ENCODE measurements around the gene SUPT20H. TPM values are rescaled to one million over a fixed set of nuclear protein-coding genes. Genes with fewer than 3 reads are reported as not detected.

The SUPT20H gene
- total and polyA plus RNA-seq, 5 donors = 20.0 to 32.2 (median 30.0) TPM

- no peak for DNase-seq
- H3K9me3 ChIP-seq (ENCODE audit: control insufficient read depth, low read length) = no peaks in the 10 kb centered on the region
- H3K27me3 ChIP-seq (ENCODE audit: control insufficient read depth, insufficient read depth) = no peaks in the 10 kb centered on the region
- no peak overlapping the region for H3K27ac ChIP-seq (ENCODE audit: low read length)
- no peak overlapping the region for H3K4me3 ChIP-seq (ENCODE audit: low read length)
- intact Hi-C loops (cut with DNase I) = no loop called here
- H3K4me1 ChIP-seq (ENCODE audit: control insufficient read depth, insufficient read depth, low read length) = no peaks in the 10 kb centered on the region
- ATAC-seq = no peak
- WGBS = 91% methylated on average over 5 of the region's 5 CpGs
Measured at GRCh38 chr13:37009692-37010091, 49.8 kb downstream of the SUPT20H start.

- Histone ChIP-seq H3K27ac (ENCODE audit: low read length) (no peak overlapping the region), H3K27me3 (ENCODE audit: control insufficient read depth, insufficient read depth) (no peaks in the 10 kb centered on the region), H3K4me3 (ENCODE audit: low read length) (no peak overlapping the region), H3K4me1 (ENCODE audit: control insufficient read depth, insufficient read depth, low read length) (no peaks in the 10 kb centered on the region), H3K9me3 (ENCODE audit: control insufficient read depth, low read length) (no peaks in the 10 kb centered on the region)
- ATAC-seq (no peak), DNase-seq (no peak)
- WGBS = 38% methylated on average over 3 of the region's 3 CpGs
- intact Hi-C loops (cut with DNase I) = no loop called here
Measured at GRCh38 chr13:37001921-37002250, 57.6 kb downstream of the SUPT20H start.

DNA sequence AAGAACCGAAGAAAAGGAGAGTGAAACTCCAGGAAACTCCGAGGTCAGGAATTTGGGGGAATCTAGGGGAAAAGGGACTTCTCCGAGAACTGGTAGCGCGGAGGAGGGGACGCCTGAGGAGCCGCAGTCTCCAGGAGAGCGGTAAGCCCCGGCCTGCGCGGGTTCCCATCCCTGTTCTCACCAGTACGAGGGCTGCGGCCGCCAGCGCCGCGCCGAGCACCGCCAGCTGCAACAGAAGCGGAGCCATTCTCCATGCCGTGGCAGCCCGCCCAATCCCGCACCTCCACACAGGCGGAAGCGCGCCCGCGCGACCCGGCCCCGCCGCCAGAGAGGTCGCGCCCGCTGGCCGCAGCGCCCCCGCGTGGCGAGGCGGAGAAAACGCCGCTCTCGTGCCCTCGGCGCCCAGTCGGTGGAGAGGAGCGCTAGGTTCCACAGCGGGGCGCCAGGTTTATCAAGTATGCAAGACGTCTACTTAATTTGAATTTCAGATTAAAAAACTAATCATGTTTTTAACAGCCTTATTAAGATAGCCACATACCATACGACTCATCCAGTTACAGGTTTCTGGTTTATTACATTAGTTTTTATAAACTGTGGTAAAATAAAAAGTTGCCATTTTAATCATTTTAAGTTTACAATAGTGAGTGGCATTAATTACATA, 60.3 kb downstream of the SUPT20H start, which contains the start of gene ALG5:
TSS of gene ALG5 (minus strand) at position 287 of the 661 bp plus-strand sequence. CDS start at position 247, 40 bp downstream.
- Histone ChIP-seq H3K27ac (ENCODE audit: low read length) (peak within 1 kb of the TSS; percentile 97), H3K4me3 (ENCODE audit: low read length) (peak within 1 kb of the TSS; percentile 93), H3K9me3 (ENCODE audit: control insufficient read depth, low read length) (no peaks in the 10 kb centered on the region), H3K27me3 (ENCODE audit: control insufficient read depth, insufficient read depth) (no peaks in the 10 kb centered on the region), H3K4me1 (ENCODE audit: control insufficient read depth, insufficient read depth, low read length) (no peaks in the 10 kb centered on the region)
- ATAC-seq = peak; percentile 89 to 92
- DNase-seq = peak; percentile 92 to 97 (median 96)
- under 1% methylated on average over 52 of the region's 52 CpGs for WGBS
- intact Hi-C loops (cut with DNase I) = no loop called here

DNA sequence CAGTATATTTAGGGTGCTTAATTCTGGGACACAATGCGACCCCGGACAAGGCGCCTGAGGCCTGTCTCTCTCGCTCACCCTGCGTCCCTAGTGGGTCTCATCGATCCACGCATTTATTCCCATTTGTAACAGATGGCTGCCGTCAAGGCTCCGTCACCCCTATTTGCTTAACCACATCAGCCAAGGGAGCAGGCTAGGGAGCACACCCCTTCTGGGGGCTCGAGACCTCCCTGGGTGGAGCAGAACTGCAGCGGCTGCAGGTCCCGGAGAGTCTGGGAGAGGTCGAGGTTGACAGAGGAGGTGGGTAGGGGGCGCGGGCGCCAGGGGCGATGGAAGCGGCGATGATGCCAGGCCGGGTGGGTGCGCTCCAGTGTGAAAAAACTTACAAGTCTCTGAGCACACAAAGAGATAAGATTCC, 60.9 kb downstream of the SUPT20H start:
- Histone ChIP-seq H3K9me3 (ENCODE audit: control insufficient read depth, low read length) (no peaks in the 10 kb centered on the region), H3K4me3 (ENCODE audit: low read length) (peak overlapping the region; percentile 93), H3K27me3 (ENCODE audit: control insufficient read depth, insufficient read depth) (no peaks in the 10 kb centered on the region), H3K4me1 (ENCODE audit: control insufficient read depth, insufficient read depth, low read length) (no peaks in the 10 kb centered on the region), H3K27ac (ENCODE audit: low read length) (peak overlapping the region; percentile 49)
- WGBS = under 1% methylated on average over 21 of the region's 21 CpGs
- ATAC-seq (peak; percentile 8 to 13), DNase-seq (peak; percentile 38 to 72 (median 63))
- intact Hi-C loops (cut with DNase I) = no loop called here

DNA sequence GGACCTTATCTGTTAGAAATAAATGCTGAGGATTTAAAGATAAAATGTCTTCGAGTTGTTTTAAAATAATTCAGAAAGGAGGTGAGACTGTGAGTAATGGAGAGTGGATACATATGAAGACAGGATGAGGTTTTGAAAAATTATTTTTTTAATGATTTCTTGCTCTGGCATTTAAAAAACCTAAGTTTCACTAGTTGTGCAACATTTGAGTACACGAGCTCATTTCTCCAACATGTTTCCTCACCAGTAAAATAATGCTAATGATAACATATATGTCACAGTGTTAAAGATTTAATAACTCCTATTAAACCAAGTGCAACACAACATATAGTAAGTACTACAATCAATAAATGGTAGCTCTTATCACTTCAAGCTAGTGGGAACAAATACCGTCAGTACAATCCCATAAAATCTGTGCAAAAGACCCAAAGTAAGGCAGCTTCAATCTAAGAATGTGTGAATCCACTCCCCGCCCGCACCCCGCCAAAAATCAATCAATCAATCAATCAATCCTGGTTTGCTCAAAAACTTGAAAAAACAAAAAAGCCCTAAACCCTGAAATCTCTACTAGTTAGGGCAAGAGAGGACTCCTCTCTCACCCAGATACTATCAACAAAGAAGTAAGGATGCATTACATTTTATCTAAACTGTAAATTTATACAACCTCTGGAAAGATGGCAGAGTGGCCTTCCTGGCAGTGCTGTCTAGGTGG, 61.6 kb downstream of the SUPT20H start:
- intact Hi-C loops (cut with DNase I) = no loop called here
- WGBS = 64% methylated on average over 6 of the region's 6 CpGs

DNA sequence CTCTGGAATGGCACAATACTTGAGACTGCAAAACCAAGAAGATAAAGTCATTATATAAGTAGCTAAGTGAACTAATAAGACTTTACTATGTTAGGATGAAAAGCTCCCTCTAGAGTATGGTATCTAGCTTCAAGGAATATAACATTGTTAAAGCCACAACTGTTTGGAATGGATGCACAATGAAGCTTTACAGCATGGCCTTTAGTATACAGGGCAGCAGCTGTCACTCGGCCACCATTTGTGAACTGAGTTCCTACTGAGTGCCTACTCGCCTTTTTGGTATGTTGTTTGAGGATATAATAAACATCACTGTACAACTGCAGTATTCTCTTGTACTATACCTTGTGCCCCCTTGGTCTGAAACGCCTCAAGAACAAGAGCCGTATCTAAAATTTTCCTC, 67.1 kb downstream of the SUPT20H start:
- H3K27me3 ChIP-seq (ENCODE audit: control insufficient read depth, insufficient read depth) = no peaks in the 10 kb centered on the region
- WGBS = 93% methylated on average over 4 of the region's 4 CpGs
- intact Hi-C loops (cut with DNase I) = no loop called here
- H3K4me3 ChIP-seq (ENCODE audit: low read length) = no peak overlapping the region
- no peaks in the 10 kb centered on the region for H3K4me1 ChIP-seq (ENCODE audit: control insufficient read depth, insufficient read depth, low read length)
- ATAC-seq (no peak), DNase-seq (no peak)
- no peak overlapping the region for H3K27ac ChIP-seq (ENCODE audit: low read length)
- H3K9me3 ChIP-seq (ENCODE audit: control insufficient read depth, low read length) = no peaks in the 10 kb centered on the region

More for the DNA sequence above, 61.6 kb downstream of the SUPT20H start:
- Histone ChIP-seq H3K4me1 (ENCODE audit: control insufficient read depth, insufficient read depth, low read length) (no peaks in the 10 kb centered on the region), H3K27ac (ENCODE audit: low read length) (peak overlapping the region; percentile 17), H3K4me3 (ENCODE audit: low read length) (peak overlapping the region; percentile 93), H3K9me3 (ENCODE audit: control insufficient read depth, low read length) (no peaks in the 10 kb centered on the region), H3K27me3 (ENCODE audit: control insufficient read depth, insufficient read depth) (no peaks in the 10 kb centered on the region)
- DNase-seq (no peak), ATAC-seq (no peak)

DNA sequence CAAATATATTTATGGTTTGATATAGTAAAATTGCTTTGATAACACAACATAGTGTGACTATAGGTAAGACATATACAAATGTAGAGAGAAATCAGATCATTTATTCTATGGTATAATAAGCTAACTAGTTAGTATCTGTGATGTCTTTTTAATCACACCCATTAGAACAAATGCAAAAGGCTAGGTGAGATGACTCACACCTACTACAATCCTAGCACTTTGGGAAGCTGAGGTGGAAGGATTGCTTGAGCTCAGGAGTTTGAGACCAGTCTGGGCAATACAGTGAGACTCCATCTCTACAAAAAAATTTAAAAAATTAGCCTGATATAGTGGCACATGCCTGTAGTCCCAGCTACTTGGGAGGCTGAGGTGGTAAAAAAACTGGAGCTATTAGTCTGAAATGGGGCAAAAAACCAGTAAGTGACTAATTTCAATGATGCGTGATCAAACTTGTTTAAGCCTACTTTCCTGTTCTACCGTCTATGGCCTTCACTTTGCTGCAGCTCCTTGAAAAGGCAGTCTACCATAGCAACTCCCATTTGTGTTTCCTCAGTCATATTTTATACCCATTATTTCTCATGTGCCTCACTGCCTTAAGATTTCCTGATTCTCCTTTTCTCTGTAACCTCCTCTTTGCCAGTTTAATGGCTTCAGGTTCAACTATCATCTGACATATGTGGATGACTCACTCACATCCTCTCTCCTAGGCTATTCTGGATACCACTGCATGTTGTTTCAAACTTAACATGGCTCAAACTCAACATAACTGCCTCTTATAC, 72.8 kb downstream of the SUPT20H start:
- intact Hi-C loops (cut with DNase I) = no loop called here

DNA sequence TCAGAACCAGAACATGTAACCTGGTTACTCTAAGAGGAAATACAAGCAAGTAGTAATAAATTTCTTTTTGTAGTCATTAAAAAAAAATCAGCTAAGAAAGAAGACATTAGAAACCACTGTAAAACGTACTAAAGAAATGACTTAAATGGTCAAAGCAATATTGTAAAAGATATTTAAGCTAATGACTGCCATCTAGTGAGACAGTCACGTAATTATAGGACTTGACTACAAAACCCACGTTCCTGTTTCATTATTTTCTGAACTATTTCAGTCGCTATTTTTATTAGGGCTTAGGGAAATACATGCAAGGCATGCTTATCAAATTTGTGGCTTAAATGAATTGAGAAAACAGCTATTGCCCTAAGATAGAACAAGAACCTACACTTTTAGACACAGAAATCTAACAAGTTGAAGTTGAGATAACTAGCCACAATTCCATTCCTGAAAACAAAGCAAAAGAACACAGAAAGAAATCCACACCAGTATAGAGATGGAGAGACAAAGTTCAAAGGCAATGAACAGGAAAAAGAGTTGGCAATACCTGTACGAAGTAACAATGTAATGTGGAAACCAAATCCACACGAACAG, 78.2 kb downstream of the SUPT20H start:
- intact Hi-C loops (cut with DNase I) = loop anchor here in 3 of 4 donors (2.0 to 5.0 kb wide), 2 partner anchors 122 to 124 kb away; no protein-coding TSS in a partner anchor
- H3K4me3 ChIP-seq (ENCODE audit: low read length) = no peak overlapping the region
- WGBS = 32% methylated on average over 6 of the region's 6 CpGs
- no peaks in the 10 kb centered on the region for H3K4me1 ChIP-seq (ENCODE audit: control insufficient read depth, insufficient read depth, low read length)
- peak in 1 of 2 donors; percentile 50 for ATAC-seq
- no peak overlapping the region for H3K27ac ChIP-seq (ENCODE audit: low read length)
- no peaks in the 10 kb centered on the region for H3K9me3 ChIP-seq (ENCODE audit: control insufficient read depth, low read length)
- H3K27me3 ChIP-seq (ENCODE audit: control insufficient read depth, insufficient read depth) = no peaks in the 10 kb centered on the region
- DNase-seq = no peak

More for the DNA sequence above, 72.8 kb downstream of the SUPT20H start:
- no peak overlapping the region for H3K4me3 ChIP-seq (ENCODE audit: low read length)
- no peaks in the 10 kb centered on the region for H3K27me3 ChIP-seq (ENCODE audit: control insufficient read depth, insufficient read depth)
- DNase-seq (no peak), ATAC-seq (no peak)
- H3K4me1 ChIP-seq (ENCODE audit: control insufficient read depth, insufficient read depth, low read length) = no peaks in the 10 kb centered on the region
- H3K9me3 ChIP-seq (ENCODE audit: control insufficient read depth, low read length) = no peaks in the 10 kb centered on the region
- 88% methylated on average over 2 of the region's 2 CpGs for WGBS
- no peak overlapping the region for H3K27ac ChIP-seq (ENCODE audit: low read length)

DNA sequence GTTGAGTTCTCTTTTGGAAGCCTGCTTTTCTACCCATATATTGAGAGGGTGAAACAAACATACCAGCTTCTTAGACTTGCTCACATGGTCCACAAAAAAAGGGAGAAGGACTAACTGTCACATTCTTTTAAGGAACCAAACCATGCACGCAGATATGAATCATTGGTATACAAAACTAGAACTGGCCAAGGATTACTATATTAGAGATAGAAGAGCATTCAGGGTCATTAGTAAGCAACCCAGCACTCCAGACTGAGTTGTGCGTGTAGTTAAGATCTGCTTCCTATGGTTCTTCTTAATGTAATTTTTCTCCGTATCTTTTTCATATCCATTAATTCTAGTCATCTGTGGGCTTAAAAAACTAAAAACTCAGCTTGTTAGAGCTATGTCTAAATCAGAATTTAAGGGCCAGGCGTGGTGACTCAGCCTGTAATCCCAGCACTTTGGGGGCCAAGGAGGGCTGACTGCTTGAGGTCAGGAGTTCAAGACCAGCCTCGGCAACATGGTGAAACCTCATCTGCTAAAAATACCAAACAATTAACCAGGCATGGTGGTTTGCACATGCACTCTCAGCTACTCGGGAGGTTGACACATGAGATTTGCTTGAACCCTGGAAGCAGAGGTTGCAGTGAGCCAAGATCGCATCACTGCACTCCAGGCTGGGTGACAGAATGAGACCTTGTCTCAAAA, 80.0 kb downstream of the SUPT20H start:
- ATAC-seq = no peak
- intact Hi-C loops (cut with DNase I) = loop anchor here (2.0 to 10.0 kb wide), 3 partner anchors 121 to 125 kb away; no protein-coding TSS in a partner anchor
- Histone ChIP-seq H3K4me3 (ENCODE audit: low read length) (no peak overlapping the region), H3K9me3 (ENCODE audit: control insufficient read depth, low read length) (no peaks in the 10 kb centered on the region), H3K4me1 (ENCODE audit: control insufficient read depth, insufficient read depth, low read length) (no peaks in the 10 kb centered on the region), H3K27ac (ENCODE audit: low read length) (no peak overlapping the region), H3K27me3 (ENCODE audit: control insufficient read depth, insufficient read depth) (no peaks in the 10 kb centered on the region)
- no peak for DNase-seq
- WGBS = 83% methylated on average over 7 of the region's 7 CpGs

DNA sequence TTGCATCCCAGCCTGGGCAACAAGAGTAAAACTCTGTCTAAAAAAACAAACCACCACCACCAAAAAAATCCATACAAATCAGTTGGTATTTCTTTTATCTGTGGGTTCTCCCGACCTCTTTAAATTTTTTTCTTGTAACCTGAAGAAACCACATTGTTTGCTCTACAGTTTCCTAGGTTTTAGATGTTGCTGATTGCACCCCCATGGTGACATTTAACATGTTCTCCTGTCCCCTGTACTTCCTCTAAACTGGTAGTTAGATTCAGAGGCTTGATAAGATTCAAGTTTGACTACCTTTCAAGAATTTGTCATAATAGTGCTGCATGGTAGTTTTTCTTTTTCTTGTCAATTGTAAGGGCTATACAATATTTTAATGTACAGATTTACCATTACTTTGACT, 84.3 kb downstream of the SUPT20H start:
- no peak overlapping the region for H3K4me3 ChIP-seq (ENCODE audit: low read length)
- H3K4me1 ChIP-seq (ENCODE audit: control insufficient read depth, insufficient read depth, low read length) = no peaks in the 10 kb centered on the region
- H3K27ac ChIP-seq (ENCODE audit: low read length) = no peak overlapping the region
- ATAC-seq = no peak
- H3K27me3 ChIP-seq (ENCODE audit: control insufficient read depth, insufficient read depth) = no peaks in the 10 kb centered on the region
- WGBS = 89% methylated on average over 1 of the region's 1 CpG
- H3K9me3 ChIP-seq (ENCODE audit: control insufficient read depth, low read length) = no peaks in the 10 kb centered on the region
- intact Hi-C loops (cut with DNase I) = loop anchor here in 1 of 4 donors (10.0 kb wide), 1 partner anchor 120 kb away; no protein-coding TSS in a partner anchor
- no peak for DNase-seq

All from right cardiac atrium (tissue), 5 donors.